Anterior cingulate cortex (tissue), 58 donors: ENCODE results near the gene DAPK3.
"Not testable (repeated sequence)": the region's sequence is repeated elsewhere in the genome, so short reads cannot be mapped to it uniquely, and the experiment has no call there.

Experiments
- DNase-seq, 58 donors: peaks; one replicate each; lab custom pipeline; 2025; lab: John Stamatoyannopoulos, UW

The DAPK3 gene

DNA sequence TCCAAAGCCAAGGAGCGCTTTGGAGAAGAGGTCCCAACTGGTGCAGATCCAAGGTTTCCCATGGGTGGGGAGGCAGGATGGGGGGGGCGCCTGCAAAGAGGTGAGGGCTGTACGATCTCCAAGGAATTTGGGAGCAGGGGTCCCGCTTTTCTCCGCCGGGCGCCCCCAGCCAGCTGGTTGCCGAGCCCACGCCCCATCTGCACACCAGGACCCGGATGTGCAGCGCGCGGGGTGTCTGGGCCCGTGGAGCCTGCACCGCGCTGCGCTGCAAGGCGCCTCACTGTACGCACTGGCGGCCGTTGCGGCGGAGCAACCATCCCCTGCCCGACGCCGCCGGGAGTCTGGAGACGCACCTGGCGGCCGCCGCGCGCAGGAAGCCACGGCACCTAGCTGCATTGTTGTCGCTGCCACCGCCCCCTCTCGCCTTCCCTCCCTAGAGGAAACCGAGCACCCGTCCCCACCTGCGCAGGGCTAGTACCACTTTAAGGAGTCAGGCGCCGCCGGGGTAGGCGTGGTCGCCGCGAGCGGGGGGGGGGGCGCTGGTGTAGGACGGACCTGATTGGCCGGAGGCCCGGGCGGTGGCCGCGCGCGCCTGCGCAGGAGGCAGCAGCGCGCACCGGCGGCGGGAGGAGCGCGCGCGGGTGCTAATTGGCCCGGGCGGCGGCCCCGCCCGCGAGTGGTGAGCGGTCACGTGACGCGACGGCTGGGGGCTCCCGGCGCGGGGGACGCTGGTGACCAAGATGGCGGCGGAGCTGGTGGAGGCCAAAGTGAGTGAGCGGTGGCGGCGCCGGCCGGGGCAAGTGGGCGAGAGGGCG is 36.3 kb upstream of the DAPK3 start, which contains the start of gene PIAS4:
Gene PIAS4, plus strand, starts transcription at position 716 of the 815 bp plus-strand sequence. Its CDS starts 25 bp downstream, at position 741.
- DNase-seq, result peak; percentile 58 to 98 (median 93)

DNA sequence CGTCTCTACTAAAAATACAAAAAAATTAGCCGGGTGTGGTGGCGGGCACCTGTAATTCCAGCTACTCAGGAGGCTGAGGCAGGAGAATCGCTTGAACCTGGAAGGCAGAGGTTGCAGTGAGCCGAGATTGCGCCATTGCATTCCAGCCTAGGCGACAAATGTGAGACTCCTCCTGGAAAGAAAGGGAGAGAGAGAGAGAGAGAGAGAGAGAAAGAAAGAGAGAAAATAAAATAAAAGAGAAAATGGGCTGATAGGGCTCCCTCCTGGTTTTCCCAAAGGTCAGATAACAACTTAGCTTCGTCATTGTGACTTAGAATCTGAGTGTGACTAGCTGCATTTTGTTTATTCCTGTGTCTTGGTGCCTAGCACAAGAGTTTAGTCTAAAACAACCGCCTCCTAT is 34.5 kb upstream of the DAPK3 start:
- not testable (repeated sequence) for DNase-seq

DNA sequence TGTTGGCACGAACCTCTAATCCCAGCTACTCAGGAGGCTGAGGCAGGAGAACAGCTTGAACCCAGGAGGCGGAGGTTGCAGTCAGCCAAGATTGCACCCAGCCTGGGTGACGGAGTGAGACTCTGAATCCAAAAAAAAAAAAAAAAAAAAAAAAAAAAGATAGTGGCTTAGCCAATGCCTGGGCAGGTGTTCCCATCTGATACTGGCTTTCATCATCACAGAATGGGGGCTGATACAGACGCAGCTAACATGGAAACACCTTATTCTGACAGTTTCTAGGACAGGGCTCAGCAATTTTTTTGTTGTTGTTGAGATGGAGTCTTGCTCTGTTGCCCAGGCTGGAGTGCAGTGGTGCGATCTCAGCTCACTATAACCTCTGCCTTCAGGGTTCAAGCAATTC is 29.9 kb upstream of the DAPK3 start:
- not testable (repeated sequence) for DNase-seq

DNA sequence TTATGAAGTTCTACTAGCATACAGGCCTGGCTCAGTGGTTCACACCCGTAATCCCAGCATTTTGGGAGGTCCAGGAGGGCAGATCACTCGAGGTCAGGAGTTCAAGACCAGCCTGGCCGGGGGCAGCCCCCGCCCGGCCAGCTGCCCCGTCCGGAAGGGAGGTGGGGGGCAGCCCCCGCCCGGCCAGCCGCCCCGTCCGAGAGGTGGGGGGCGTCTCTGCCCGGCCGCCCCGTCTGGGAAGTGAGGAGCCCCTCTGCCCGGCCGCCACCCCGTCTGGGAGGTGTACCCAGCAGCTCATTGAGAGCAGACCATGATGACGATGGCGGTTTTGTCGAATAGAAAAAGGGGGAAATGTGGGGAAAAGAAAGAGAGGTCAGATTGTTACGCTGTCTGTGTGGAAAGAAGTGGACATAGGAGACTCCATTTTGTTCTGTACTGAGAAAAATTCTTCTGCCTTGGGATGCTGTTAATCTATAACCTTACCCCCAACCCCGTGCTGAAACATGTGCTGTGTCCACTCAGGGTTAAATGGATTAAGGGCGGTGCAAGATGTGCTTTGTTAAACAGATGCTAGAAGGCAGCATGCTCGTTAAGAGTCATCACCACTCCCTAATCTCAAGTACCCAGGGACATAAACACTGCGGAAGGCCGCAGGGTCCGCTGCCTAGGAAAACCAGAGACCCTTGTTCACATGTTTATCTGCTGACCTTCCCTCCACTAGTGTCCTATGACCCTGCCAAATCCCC is 27.9 kb upstream of the DAPK3 start:
- DNase-seq, result not testable (repeated sequence)

DNA sequence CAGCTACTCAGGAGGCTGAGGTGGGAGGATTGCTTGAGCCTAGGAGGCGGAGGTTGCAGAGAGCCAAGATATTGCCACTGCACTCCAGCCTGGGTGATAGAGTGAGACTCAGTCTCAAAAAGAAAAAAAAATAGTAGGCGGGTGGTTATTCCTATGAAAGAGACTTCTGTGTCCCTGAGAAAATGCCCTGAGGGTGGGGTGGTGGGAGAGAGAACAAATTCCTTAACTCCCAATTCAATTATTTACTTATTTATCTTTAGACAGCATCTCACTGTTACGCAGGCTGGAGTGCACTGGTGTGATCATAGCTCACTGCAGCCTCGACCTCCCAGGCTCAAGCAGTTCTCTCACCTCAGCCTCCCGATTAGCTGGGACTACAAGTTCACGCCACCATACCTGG is 24.7 kb upstream of the DAPK3 start:
- no peak for DNase-seq

DNA sequence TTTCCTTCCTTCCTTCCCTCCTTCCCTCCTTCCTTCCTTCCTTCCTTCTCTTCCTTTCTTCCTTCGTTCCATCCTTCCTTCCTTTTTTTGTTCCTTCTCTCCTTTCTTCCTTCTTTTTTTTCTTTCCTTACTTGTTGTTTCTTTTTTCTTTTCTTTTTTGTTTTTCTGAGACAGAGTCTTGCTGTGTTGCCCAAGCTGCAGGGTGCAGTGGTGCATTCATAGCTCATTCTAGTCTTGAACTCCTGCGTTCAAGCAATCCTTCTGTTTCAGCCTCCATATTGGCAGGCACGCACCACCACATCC is 19.9 kb upstream of the DAPK3 start:
- DNase-seq, result no peak

DNA sequence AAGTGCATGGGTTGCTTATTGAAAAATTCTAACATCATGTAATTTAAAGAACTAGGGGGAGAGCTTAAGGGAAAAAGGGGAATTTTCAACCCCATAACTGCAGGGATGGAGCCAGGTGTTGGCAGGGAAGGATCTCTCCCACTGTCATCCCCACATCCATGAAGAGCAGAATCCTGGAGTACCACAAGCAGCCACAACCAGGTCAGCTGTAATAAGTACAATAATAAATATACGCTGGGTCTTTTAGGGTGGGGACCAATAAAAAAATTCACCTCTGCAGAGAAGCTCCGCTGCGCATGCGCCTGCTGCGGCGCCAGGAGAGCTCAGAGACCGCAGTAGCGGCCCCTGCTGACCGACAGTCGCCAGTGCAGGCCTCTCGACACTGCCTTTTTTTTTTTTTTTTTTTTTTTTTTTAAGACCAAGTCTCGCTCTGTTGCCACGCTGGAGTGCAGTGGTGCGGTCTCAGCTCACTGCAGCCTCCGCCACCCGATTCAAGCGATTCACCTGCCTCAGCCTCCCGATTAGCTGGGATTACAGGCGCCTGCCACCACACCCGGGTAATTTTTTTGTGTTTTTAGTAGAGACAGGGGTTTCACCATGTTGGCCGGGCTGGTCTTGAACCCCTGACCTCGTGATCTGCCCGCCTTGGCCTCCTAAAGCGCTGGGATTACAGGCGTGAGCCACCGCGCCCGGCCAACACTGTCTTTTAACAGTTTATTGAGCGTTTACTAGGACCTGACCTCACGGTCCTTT is 16.9 kb upstream of the DAPK3 start:
- peak in 56 of 58 donors; percentile 15 to 86 (median 64) for DNase-seq

DNA sequence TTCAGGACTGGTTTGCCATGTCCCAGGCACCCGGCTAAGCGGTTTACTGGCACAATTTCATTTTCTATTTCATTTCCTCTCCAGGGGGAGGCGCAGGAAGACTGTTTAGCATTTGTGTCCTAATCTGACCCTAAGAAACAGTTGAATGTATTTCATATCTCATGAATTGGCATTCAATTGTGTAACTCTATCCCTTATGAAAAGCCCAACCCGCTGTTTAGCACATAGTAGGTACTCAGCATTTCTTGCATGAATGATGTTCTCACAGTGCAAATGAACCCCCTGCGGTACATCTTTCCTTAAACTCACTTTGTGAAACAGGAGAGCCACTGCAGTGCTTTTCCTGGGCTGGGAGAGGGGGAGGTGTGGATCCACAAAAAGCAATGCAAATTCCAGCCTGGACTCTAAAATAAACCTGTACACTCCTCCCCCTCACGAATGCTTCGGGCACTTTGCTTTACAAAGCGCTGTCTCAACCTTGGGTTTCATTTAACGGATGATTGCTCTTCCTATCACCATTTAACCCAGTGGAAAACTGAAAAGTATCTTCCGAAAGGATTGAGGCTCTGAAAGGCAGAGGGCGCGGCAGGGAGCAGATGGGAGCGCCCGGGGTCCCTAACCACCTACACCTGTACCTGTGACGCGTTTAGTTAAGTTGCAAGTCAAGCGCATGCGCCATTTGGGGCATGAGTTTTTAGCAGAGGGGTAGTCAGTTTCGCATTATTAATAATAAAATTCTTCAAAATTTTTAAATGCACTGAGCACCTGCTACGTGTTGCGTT is 15.6 kb upstream of the DAPK3 start:
- DNase-seq, result peak in 45 of 58 donors; percentile 10 to 83 (median 42)

DNA sequence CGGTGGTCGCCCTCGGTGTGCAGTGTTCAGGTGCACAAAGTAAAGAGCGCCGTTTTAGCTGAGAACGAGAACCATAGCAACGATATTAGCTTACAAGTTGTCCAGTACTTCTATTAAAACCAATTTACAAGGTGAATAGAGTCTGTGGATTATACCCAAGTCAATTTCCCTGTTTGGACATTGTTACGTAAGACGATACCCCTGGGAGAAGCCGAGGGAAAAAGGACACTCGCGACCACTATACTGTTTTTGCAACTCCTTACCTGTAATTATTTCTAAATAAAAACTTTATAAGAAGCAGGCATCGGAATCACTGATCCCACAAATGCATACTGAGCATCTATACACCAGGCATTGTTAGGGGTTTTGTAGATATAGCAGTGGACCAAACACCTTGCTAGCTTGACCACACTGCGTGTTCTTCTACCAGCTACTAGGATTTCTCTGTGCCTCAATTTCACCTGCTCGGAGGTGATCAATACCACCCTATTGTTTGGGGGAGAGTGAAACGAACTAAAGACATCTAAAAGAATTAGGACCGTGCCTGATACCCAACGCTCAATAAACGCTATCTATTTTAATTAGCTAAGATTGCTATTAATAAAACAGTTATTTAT is 14.9 kb upstream of the DAPK3 start:
- no peak for DNase-seq

DNA sequence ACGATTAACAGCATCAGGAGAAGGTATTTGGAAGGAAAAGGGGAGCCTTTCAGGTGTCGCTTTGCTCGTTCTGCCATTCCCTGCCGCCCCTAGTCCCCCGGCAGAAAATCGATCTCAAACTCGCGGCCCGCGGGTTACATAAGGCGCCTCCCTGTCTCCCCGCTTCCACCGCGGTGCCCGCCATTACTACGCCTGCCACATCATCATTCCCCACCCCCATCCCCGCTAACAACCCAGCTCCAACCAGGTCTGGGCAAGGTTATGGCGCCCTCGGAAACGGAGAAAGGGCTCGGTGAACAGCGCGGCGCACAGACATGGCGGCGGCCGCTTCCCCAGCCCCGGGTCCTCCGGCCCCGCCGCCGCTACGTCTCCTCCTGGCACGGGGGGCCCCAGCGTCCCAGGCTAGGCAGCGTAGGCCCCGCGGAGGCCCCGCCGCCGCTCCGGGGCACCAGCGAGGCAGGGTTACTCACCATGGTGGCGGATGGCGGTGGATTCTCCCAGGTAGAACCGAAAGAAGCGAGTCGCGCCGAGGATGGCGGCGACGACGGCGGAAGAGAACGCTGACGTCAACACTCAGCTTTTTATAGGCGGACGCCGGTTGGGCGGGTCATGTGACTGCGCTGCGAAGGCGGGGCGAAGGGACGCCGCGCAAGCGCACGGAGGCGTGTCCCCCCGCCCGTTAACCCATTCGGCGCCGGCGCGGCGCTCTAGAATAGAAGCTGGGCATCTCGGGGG is 14.2 kb upstream of the DAPK3 start, which contains the start of gene EEF2:
Gene EEF2, minus strand, starts transcription at position 556 of the 735 bp plus-strand sequence. Its CDS starts 83 bp downstream, at position 473.
- peak; percentile 21 to 92 (median 81) for DNase-seq

DNA sequence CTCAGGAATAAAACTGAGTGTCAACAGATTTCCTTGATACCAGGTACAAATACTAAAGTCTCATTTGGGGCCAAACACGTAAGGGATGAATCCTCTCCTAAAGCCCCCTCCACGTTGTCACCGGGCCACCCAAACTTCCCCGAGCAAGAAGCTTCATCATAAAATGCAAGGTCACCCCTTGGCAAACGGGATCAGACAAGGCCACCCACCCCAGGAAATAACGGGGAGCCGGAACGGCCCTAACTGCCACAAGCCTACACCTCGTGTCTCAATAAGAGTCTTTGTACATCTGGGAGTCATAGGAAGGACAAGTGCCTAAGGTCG is 13.6 kb upstream of the DAPK3 start:
- peak in 2 of 58 donors; percentile 47 to 70 for DNase-seq

DNA sequence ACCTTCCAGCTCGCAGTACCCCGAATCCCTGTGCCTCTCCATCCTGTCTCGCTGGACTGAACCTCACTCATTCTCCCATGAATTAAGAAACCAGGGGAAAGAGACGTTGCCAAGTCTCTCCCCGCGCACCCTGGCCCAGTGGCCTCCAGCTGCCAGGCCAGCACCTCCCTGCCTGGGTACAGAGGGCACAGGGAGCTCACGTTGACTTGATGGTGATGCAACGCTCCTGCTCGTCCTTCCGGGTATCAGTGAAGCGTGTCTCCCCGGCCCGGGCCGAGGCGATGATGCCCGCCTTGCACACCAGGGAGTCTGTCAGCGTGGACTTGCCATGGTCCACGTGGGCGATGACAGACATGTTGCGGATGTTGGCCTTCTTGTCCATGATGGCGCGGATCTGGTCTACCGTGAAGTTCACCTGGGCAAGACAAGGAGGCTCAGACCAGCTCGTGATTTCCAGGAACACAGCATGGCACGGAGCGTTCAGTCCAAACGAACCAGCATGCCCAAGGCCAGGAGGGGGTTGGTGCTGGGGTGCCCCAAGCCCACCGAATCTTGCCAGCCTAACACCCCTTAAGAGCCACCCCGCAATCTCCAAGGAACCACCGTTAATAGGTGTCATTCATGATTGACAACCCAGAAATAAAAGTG is 13.2 kb upstream of the DAPK3 start:
- peak in 2 of 58 donors; percentile 13 to 19 for DNase-seq

DNA sequence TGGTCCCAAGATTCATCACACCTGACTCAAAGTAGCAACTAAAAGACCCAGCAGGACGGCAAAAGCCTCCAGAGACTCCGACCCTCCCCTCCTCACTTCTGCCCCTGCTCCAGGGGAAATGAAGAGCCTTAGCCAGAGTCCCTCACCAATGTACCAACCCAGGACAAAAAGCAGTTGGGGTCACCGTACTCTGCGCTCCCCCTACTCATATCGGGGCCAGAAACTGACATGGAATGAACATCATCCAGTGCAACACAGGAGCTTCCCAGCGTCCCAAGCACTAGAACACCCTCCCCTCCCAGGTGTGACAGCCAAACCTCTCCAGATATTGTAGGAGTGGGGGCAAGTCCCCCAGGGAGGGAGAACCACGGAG is 12.6 kb upstream of the DAPK3 start:
- no peak for DNase-seq

DNA sequence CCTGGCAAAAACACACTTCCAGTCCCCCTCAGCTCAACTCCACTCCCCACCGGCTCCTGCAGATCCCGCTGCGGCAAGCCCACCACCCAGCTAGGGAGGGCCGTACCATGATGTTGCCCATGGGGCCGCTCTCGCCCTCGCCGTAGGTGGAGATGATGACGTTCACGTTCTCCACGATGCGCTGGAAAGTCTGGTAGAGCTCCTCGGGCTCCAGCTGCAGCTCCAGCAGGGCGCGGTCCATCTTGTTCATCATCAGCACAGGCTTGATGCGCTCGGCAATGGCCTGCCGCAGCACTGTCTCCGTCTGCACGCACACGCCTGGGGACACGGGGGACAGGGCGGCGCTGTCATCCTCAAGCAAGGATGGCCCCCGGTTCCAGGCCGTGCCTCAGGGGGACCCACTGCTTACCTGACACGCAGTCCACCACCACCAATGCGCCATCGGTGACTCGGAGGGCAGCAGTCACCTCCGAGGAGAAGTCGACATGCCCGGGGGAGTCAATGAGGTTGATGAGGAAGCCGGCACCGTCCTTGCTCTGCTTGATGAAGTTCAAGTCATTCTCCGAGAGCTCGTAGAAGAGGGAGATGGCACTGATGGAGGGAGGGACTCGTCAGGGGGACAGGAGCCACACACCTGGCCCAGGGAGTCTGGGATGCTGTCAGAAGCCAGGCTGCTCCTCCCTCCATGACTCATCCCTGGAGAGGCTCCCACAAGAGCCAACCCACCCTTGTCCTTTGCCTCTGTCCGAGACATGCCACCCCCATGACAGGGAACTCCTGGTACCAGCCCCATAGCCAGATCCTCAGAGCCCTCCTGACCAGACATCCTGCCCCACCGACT is 12.0 kb upstream of the DAPK3 start:
- DNase-seq, result no peak

DNA sequence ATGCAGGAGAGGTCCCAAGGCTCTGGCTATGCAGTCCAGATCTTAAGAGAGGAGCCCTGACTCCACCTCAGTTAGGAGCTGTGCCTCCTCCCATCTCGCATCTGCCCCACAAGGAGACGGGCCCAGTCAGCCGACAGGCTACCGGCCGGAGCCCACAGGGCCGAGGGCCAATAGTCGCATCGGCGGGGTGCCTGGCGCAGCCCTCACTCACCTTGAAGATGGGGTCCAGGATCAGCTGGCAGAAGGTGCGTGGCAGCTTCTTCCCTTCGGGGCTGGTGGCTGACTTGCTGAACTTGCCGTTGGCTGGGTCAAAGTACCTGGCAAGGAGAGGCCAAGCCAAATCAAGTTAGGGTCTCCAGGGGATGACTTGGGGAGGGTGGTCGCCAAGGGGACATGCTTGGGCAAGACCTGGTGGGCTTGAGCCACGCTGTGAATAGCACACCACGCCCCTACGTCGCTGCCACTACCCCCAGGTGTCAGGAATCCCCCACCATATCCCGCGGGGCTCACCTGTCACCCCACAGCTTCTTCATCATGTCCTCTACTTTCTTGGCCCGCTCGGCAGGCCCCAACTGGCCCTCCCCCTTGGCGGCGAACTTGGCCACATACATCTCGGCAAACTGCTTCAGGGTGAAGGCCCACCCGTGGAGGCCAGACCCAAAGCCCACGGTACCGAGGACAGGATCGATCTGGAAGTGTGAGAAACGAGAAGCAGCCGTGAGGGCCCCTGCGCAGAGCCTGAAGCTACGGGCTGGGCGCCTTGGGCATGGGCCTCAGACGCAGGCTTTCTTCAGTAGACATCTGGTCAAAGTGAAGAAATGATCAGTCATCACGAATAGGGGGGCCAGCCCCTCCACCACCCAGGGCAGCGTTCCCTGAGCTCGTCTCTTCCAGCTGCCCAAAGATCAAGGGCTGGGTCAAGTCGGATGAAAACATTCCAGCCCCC is 11.1 kb upstream of the DAPK3 start:
- no peak for DNase-seq

DNA sequence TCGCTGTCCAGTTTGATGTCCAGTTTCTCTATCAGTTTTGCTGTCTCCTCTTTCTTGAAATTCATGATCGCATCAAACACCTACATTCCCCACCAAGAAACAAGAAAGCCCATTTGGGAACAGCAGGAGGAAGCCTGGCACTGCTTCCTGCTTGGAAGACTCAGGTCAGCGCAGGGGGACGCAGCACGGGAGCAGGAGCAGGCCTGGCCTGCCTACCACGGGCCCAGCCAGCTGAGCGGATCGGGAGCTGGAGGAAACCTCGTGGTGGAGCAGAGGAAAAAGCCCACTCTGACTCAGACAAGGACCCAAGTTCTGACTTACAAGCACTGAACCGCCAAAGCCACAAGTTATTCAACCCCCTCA is 10.5 kb upstream of the DAPK3 start:
- no peak for DNase-seq
